ENCODE results near the gene BRICD5. TPM values are rescaled to one million over a fixed set of nuclear protein-coding genes. Genes with fewer than 3 reads are reported as not detected.
A peak's percentile ranks its signal among the peaks of the same experiment; 100 is the strongest.
"Not testable (repeated sequence)": the region's sequence is repeated elsewhere in the genome, so short reads cannot be mapped to it uniquely, and the experiment has no call there.

The BRICD5 gene
- total and polyA plus RNA-seq, 4 experiments from 2014 or later, result 0.39 to 33.4 (median 32.4) TPM; not detected in 1

DNA sequence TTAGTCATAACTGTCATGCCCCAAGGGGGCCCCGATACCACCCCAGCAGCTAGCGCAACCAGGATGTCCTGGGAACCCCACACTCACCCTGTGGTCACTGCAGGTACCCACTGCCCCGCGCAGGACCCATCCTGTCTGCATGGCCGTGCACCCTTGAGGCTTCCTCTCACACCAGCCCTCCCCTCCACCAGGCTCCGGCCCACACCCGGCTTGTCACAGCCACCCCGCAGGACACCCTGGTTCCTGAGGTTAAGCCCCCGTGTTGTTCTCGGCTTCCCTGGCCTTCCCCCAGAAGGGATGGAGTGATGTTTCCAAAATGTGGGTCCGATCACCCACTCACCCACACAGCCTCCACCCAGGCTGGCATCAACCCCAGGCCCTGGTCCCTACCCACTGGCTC is 33.1 kb upstream of the BRICD5 start:
- POLR2A ChIA-PET (ENCODE audit: partially characterized antibody), result no interaction called here
- H3K36me3 ChIP-seq (ENCODE audit: insufficient read depth, low read length), result peaks cover 21% of the 10 kb centered on the region
- H3K4me3 Mint-ChIP-seq, result no peak overlapping the region
- H3K4me1 Mint-ChIP-seq, result peaks cover 0 to 2% (median 0%) of the 10 kb centered on the region in 4 donors
- H3K27ac Mint-ChIP-seq, result peak overlapping the region in 1 of 7 donors; percentile 10
- peaks cover 5 to 18% of the 10 kb centered on the region in 2 donors for H3K36me3 Mint-ChIP-seq
- no peaks in the 10 kb centered on the region for H3K9me3 ChIP-seq (ENCODE audit: control insufficient read depth in 1 of 2, low read length in 2 of 2)
- no peak for DNase-seq
- H3K27me3 ChIP-seq (ENCODE audit: insufficient read depth, low read length), result no peaks in the 10 kb centered on the region
- H3K4me1 ChIP-seq (ENCODE audit: insufficient read depth, low read length), result no peaks in the 10 kb centered on the region
- no peak overlapping the region for H3K27ac ChIP-seq (ENCODE audit: low read depth, low read length)
- intact Hi-C loops (cut with micrococcal nuclease), result no loop called here
- H3K27me3 Mint-ChIP-seq, result no peaks in the 10 kb centered on the region
- CTCF ChIA-PET (ENCODE audit: partially characterized antibody), result no interaction called here
- no peaks in the 10 kb centered on the region for H3K9me3 Mint-ChIP-seq
- no peak overlapping the region for H3K4me3 ChIP-seq (ENCODE audit: low read length in 2 of 2)

DNA sequence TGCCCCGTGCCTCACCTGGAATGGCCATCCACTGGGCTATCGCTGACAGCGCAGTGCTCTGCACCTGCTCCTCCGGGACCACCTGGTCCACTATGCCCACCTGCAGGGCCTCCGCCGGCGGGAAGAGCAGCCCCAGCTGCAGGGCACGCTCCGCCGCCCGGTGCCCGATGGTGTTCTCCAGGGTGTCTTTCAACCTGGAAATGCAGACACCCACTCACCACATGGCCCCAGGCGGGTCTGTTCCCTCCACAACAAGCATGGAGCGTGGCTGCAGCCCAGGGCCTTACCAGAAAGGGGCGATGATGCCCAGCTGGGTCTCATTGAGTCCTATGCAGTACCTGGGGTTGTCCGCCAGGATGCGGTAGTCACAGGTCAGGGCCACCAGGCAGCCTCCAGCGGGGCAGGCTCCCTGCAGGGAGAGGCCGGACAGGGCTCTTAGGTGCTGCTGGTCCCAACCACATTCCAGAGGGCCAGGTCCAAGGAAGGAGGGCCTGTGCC is 32.4 kb upstream of the BRICD5 start:
- peaks cover 5 to 18% of the 10 kb centered on the region in 2 donors for H3K36me3 Mint-ChIP-seq
- Histone ChIP-seq H3K27ac (ENCODE audit: low read depth, low read length) (no peak overlapping the region), H3K4me1 (ENCODE audit: insufficient read depth, low read length) (no peaks in the 10 kb centered on the region), H3K9me3 (ENCODE audit: control insufficient read depth in 1 of 2, low read length in 2 of 2) (no peaks in the 10 kb centered on the region), H3K36me3 (ENCODE audit: insufficient read depth, low read length) (peaks cover 21% of the 10 kb centered on the region), H3K4me3 (ENCODE audit: low read length in 2 of 2) (no peak overlapping the region), H3K27me3 (ENCODE audit: insufficient read depth, low read length) (no peaks in the 10 kb centered on the region)
- no peak overlapping the region for H3K4me3 Mint-ChIP-seq
- ChIA-PET POLR2A (ENCODE audit: partially characterized antibody) (no interaction called here), CTCF (ENCODE audit: partially characterized antibody) (interaction anchor here (1.4 kb wide), 1 partner anchor 8 kb away, joined by 3 read pairs; the partner anchor contains the start of gene ECI1)
- H3K27me3 Mint-ChIP-seq, result no peaks in the 10 kb centered on the region
- no peak overlapping the region for H3K27ac Mint-ChIP-seq
- intact Hi-C loops (cut with micrococcal nuclease), result no loop called here
- H3K4me1 Mint-ChIP-seq, result peaks cover 0 to 2% (median 0%) of the 10 kb centered on the region in 4 donors
- H3K9me3 Mint-ChIP-seq, result no peaks in the 10 kb centered on the region
- no peak for DNase-seq

DNA sequence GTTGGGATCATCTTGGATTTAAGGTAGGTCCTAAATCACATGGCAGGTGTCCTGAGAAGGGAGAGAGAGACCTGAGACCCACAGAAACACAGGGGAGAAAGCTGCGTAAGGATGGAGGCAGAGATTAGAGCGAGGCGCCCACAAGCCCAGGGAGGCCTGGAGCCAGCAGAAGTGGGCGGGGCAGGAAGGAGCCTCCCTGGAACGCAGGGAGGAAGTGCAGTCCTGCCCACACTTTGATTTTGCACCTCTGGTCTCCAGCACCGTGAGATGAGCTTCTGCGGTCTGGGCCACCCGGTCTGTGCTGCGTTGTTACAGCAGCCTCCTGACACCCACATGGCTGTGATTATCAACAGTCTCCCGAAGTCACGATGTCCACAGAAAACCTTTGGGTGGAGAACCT is 31.9 kb upstream of the BRICD5 start:
- peak overlapping the region in 2 of 7 donors; percentile 37 to 53 for H3K27ac Mint-ChIP-seq
- no peaks in the 10 kb centered on the region for H3K9me3 Mint-ChIP-seq
- ChIA-PET POLR2A (ENCODE audit: partially characterized antibody) (no interaction called here), CTCF (ENCODE audit: partially characterized antibody) (interaction anchor here (1.4 kb wide), 1 partner anchor 9 kb away, joined by 3 read pairs; the partner anchor contains the start of gene ECI1)
- intact Hi-C loops (cut with micrococcal nuclease), result no loop called here
- H3K36me3 ChIP-seq (ENCODE audit: insufficient read depth, low read length), result peaks cover 21% of the 10 kb centered on the region
- no peak overlapping the region for H3K4me3 Mint-ChIP-seq
- no peak overlapping the region for H3K27ac ChIP-seq (ENCODE audit: low read depth, low read length)
- H3K9me3 ChIP-seq (ENCODE audit: control insufficient read depth in 1 of 2, low read length in 2 of 2), result no peaks in the 10 kb centered on the region
- peaks cover 0 to 2% (median 0%) of the 10 kb centered on the region in 4 donors for H3K4me1 Mint-ChIP-seq
- DNase-seq, result no peak
- peaks cover 5 to 18% of the 10 kb centered on the region in 2 donors for H3K36me3 Mint-ChIP-seq
- H3K27me3 ChIP-seq (ENCODE audit: insufficient read depth, low read length), result no peaks in the 10 kb centered on the region
- no peaks in the 10 kb centered on the region for H3K4me1 ChIP-seq (ENCODE audit: insufficient read depth, low read length)
- no peaks in the 10 kb centered on the region for H3K27me3 Mint-ChIP-seq
- H3K4me3 ChIP-seq (ENCODE audit: low read length in 2 of 2), result no peak overlapping the region

DNA sequence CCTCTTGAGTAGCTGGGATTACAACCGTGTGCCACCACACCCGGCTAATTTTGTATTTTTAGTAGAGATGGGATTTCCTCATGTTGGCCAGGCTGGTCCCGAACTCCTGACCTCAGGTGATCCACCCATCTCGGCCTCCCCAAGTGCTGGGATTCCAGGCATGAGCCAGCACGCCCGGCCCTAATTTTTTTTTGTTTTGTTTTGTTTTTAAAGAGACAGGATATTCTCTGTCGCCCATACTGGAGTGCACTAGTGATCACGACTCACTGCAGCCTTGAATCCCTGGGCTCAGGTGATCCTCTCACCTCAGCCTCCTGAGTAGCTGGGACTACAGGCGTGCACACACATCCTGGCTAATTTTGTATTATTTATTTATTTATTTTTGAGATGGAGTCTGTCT is 29.7 kb upstream of the BRICD5 start:
- H3K4me3 ChIP-seq (ENCODE audit: low read length in 2 of 2); CTCF ChIA-PET (ENCODE audit: partially characterized antibody); H3K4me1 Mint-ChIP-seq; intact Hi-C loops (cut with micrococcal nuclease); H3K4me3 Mint-ChIP-seq; H3K27ac Mint-ChIP-seq; H3K27ac ChIP-seq (ENCODE audit: low read depth, low read length); H3K27me3 ChIP-seq (ENCODE audit: insufficient read depth, low read length); H3K4me1 ChIP-seq (ENCODE audit: insufficient read depth, low read length); H3K9me3 Mint-ChIP-seq; H3K9me3 ChIP-seq (ENCODE audit: control insufficient read depth in 1 of 2, low read length in 2 of 2); POLR2A ChIA-PET (ENCODE audit: partially characterized antibody); H3K27me3 Mint-ChIP-seq; DNase-seq: not testable (repeated sequence)
- H3K36me3 Mint-ChIP-seq, result peaks cover 6 to 13% of the 10 kb centered on the region in 2 donors
- H3K36me3 ChIP-seq (ENCODE audit: insufficient read depth, low read length), result peaks cover 10% of the 10 kb centered on the region

DNA sequence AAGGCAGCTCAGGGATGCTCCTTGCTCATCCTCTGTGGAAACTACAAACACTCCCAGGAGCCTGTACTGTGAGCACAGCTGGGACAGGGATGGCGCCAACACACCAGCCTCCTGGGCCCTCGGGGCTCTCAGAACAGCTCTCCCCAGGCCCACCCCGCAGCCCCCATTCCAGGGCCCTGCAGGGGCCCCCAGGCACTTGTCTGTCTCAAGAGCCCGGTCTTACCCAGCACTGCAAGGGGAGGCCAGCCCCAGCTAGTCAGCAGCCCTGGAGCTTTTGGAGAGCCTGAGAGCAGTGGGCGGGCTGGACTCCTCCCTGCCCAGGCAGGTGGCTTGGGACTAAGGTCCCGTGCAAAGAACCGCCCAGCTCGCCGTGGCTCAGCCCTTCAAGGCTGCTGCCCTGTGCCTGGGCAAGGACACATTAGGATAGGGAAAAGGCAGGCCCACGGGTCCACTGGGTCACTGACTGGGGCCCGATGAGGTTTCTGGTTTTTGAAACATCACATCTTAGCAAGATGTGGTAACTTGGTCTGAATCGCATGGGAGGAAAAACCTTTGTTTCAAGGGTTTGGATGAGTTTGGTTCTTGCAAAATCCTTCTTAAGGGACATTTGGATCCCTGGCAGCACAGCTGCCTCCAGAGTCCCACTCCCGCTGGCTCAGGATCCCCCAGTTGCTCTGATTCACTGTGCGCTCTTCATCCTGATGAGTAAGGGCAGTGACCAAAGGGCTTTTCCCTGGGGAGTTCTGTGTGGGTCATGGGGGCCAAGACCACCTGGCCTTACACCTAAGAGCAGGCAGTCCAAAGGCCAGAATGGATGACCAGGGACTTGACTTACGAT is 28.4 kb upstream of the BRICD5 start:
- Mint-ChIP-seq H3K9me3 (no peaks in the 10 kb centered on the region), H3K4me1 (peaks cover 0 to 9% (median under 1%) of the 10 kb centered on the region in 4 donors), H3K27me3 (no peaks in the 10 kb centered on the region), H3K27ac (no peak overlapping the region), H3K36me3 (peaks cover 8 to 15% of the 10 kb centered on the region in 2 donors), H3K4me3 (no peak overlapping the region)
- no peak overlapping the region for H3K4me3 ChIP-seq (ENCODE audit: low read length in 2 of 2)
- H3K4me1 ChIP-seq (ENCODE audit: insufficient read depth, low read length), result no peaks in the 10 kb centered on the region
- intact Hi-C loops (cut with micrococcal nuclease), result no loop called here
- no peaks in the 10 kb centered on the region for H3K9me3 ChIP-seq (ENCODE audit: control insufficient read depth in 1 of 2, low read length in 2 of 2)
- POLR2A ChIA-PET (ENCODE audit: partially characterized antibody), result interaction anchor here (1.8 kb wide), 1 partner anchor 11 kb away, joined by 7 read pairs; no protein-coding TSS in a partner anchor
- peaks cover 15% of the 10 kb centered on the region for H3K36me3 ChIP-seq (ENCODE audit: insufficient read depth, low read length)
- DNase-seq, result no peak
- CTCF ChIA-PET (ENCODE audit: partially characterized antibody), result no interaction called here
- H3K27me3 ChIP-seq (ENCODE audit: insufficient read depth, low read length), result no peaks in the 10 kb centered on the region
- no peak overlapping the region for H3K27ac ChIP-seq (ENCODE audit: low read depth, low read length)

DNA sequence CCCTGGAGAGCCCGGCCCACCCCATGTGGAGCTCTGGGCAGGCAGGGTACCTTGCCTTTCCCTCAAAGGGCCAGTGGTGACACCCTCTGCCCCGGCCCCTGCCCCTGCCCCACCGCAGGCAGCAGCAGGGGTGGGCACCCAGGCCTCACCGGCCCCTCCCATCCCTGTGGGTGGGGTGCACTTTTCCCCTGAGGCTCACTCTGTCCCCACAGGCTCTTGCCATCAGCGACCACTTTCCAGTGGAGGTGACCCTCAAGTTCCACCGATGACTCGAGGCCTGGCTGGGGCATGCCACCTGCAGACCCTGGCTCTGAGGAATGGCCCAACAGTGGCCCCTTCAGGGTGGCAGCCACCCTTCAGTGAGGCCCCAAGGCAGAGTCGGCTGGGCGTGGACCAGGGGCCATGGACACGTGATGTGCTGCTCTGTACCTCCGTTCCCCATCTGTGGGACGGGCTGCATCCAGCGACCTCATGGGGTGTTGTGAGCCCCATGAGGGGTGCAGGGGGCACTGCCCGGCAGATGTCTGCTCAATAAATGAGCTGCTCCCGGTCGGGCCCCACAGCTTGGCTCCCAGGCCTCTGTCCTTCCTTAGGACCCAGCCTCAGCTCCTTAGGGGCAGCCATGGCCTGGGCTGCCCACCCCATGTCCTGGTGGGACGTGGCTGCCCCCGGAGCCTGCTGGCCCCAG is 27.6 kb upstream of the BRICD5 start:
- no peaks in the 10 kb centered on the region for H3K27me3 ChIP-seq (ENCODE audit: insufficient read depth, low read length)
- Mint-ChIP-seq H3K36me3 (peaks cover 8 to 13% of the 10 kb centered on the region in 2 donors), H3K9me3 (no peaks in the 10 kb centered on the region), H3K4me1 (peaks cover 0 to 9% (median under 1%) of the 10 kb centered on the region in 4 donors), H3K27ac (no peak overlapping the region), H3K4me3 (no peak overlapping the region), H3K27me3 (no peaks in the 10 kb centered on the region)
- H3K4me1 ChIP-seq (ENCODE audit: insufficient read depth, low read length), result no peaks in the 10 kb centered on the region
- CTCF ChIA-PET (ENCODE audit: partially characterized antibody), result no interaction called here
- intact Hi-C loops (cut with micrococcal nuclease), result no loop called here
- no peak overlapping the region for H3K4me3 ChIP-seq (ENCODE audit: low read length in 2 of 2)
- H3K27ac ChIP-seq (ENCODE audit: low read depth, low read length), result no peak overlapping the region
- POLR2A ChIA-PET (ENCODE audit: partially characterized antibody), result interaction anchor here (0.5 to 1.8 kb wide), 2 partner anchors 12 to 81 kb away, joined by 3 to 7 read pairs; no protein-coding TSS in a partner anchor
- H3K36me3 ChIP-seq (ENCODE audit: insufficient read depth, low read length), result peaks cover 17% of the 10 kb centered on the region
- peak in 1 of 5 donors; percentile 36 for DNase-seq
- H3K9me3 ChIP-seq (ENCODE audit: control insufficient read depth in 1 of 2, low read length in 2 of 2), result no peaks in the 10 kb centered on the region

DNA sequence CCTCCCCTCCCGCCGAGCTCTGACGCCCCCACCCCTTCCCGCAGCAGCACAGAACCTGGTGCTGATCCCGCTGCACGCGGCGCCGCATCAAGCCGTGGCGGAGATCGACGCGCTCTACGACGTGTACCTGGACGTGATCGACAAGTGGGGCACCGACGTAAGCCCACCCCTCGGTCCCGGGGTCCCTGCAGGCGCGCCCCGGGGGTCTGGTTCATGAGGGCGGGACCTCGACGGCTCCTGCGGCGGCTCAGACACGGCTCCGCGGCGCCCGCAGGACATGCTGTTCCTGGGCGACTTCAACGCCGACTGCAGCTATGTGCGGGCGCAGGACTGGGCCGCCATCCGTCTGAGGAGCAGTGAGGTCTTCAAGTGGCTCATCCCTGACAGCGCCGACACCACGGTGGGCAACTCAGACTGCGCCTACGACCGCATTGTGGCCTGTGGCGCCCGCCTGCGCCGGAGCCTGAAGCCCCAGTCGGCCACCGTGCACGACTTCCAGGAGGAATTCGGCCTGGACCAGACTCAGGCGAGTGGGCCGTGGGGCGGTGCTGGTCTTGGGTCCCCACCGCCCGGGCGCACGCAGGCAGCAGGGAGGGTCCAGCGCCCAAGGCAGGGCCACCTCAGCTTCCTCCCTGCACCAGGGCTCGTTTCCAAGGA is 27.0 kb upstream of the BRICD5 start:
- H3K27ac ChIP-seq (ENCODE audit: low read depth, low read length), result no peak overlapping the region
- H3K4me3 ChIP-seq (ENCODE audit: low read length in 2 of 2), result no peak overlapping the region
- H3K9me3 ChIP-seq (ENCODE audit: control insufficient read depth in 1 of 2, low read length in 2 of 2), result no peaks in the 10 kb centered on the region
- no peak overlapping the region for H3K27ac Mint-ChIP-seq
- peaks cover 0 to 9% (median under 1%) of the 10 kb centered on the region in 4 donors for H3K4me1 Mint-ChIP-seq
- intact Hi-C loops (cut with micrococcal nuclease), result no loop called here
- H3K4me3 Mint-ChIP-seq, result no peak overlapping the region
- H3K27me3 ChIP-seq (ENCODE audit: insufficient read depth, low read length), result no peaks in the 10 kb centered on the region
- H3K9me3 Mint-ChIP-seq, result no peaks in the 10 kb centered on the region
- CTCF ChIA-PET (ENCODE audit: partially characterized antibody), result no interaction called here
- H3K36me3 Mint-ChIP-seq, result peaks cover 8 to 16% of the 10 kb centered on the region in 2 donors
- DNase-seq, result no peak
- POLR2A ChIA-PET (ENCODE audit: partially characterized antibody), result interaction anchor here (0.5 kb wide), 1 partner anchor 82 kb away, joined by 3 read pairs; no protein-coding TSS in a partner anchor
- H3K36me3 ChIP-seq (ENCODE audit: insufficient read depth, low read length), result peaks cover 20% of the 10 kb centered on the region
- H3K4me1 ChIP-seq (ENCODE audit: insufficient read depth, low read length), result no peaks in the 10 kb centered on the region
- H3K27me3 Mint-ChIP-seq, result no peaks in the 10 kb centered on the region
